ENCODE data around the gene WFDC10A.

Gene WFDC10A

GRCh38 chr20:45611054-45611453 is 18.5 kb upstream of the WFDC10A start:
- no peak for DNase-seq
- Histone ChIP-seq H3K4me3 (ENCODE audit: low read length) (no peak overlapping the region), H3K27me3 (replicated peaks; ENCODE audit: insufficient read depth, low read length) (no peaks in the 10 kb centered on the region), H3K9me2 (replicated peaks; ENCODE audit: insufficient read depth, low read length) (no peaks in the 10 kb centered on the region), H3K27ac (ENCODE audit: low read length) (no peak overlapping the region), H3K79me2 (ENCODE audit: low read length) (no peaks in the 10 kb centered on the region), H3K9me3 (replicated peaks; ENCODE audit: insufficient read depth, low read length) (no peaks in the 10 kb centered on the region), H3F3A (ENCODE audit: insufficient read depth, low read length) (no peaks in the 10 kb centered on the region), H4K20me1 (ENCODE audit: insufficient read depth, low read length) (no peaks in the 10 kb centered on the region), H2AFZ (ENCODE audit: low read length) (no peak overlapping the region), H3K4me1 (ENCODE audit: low read length) (no peaks in the 10 kb centered on the region), H3K9ac (ENCODE audit: low read length) (no peak overlapping the region), H3K36me3 (replicated peaks; ENCODE audit: insufficient read depth, low read length) (no peaks in the 10 kb centered on the region), H3K4me2 (ENCODE audit: low read depth, low read length) (no peak overlapping the region)
- TF ChIP-seq EZH2phosphoT487 (IDR thresholded peaks at IDR 0.05; ENCODE audit: low read length) (no peak), CTCF (IDR thresholded peaks at IDR 0.05; ENCODE audit: low read length) (no peak), EZH2 (optimal IDR thresholded peaks at IDR 0.05; ENCODE audit: low read depth, low read length) (no peak)

GRCh38 chr20:45612314-45612713 is 17.2 kb upstream of the WFDC10A start:
- H3K36me3 ChIP-seq (replicated peaks; ENCODE audit: insufficient read depth, low read length), result no peaks in the 10 kb centered on the region
- H4K20me1 ChIP-seq (ENCODE audit: insufficient read depth, low read length), result no peaks in the 10 kb centered on the region
- no peak overlapping the region for H3K27ac ChIP-seq (ENCODE audit: low read length)
- no peaks in the 10 kb centered on the region for H3F3A ChIP-seq (ENCODE audit: insufficient read depth, low read length)
- DNase-seq, result no peak
- no peaks in the 10 kb centered on the region for H3K9me2 ChIP-seq (replicated peaks; ENCODE audit: insufficient read depth, low read length)
- no peak overlapping the region for H3K4me3 ChIP-seq (ENCODE audit: low read length)
- H3K9me3 ChIP-seq (replicated peaks; ENCODE audit: insufficient read depth, low read length), result no peaks in the 10 kb centered on the region
- H3K9ac ChIP-seq (ENCODE audit: low read length), result no peak overlapping the region
- TF ChIP-seq CTCF (IDR thresholded peaks at IDR 0.05; ENCODE audit: low read length) (no peak), EZH2 (optimal IDR thresholded peaks at IDR 0.05; ENCODE audit: low read depth, low read length) (no peak), EZH2phosphoT487 (IDR thresholded peaks at IDR 0.05; ENCODE audit: low read length) (no peak)
- H3K4me1 ChIP-seq (ENCODE audit: low read length), result no peaks in the 10 kb centered on the region
- H2AFZ ChIP-seq (ENCODE audit: low read length), result no peak overlapping the region
- H3K79me2 ChIP-seq (ENCODE audit: low read length), result no peaks in the 10 kb centered on the region
- H3K27me3 ChIP-seq (replicated peaks; ENCODE audit: insufficient read depth, low read length), result no peaks in the 10 kb centered on the region
- no peak overlapping the region for H3K4me2 ChIP-seq (ENCODE audit: low read depth, low read length)

GRCh38 chr20:45617591-45617990 is 11.9 kb upstream of the WFDC10A start:
- Histone ChIP-seq H4K20me1 (ENCODE audit: insufficient read depth, low read length) (no peaks in the 10 kb centered on the region), H3K9me2 (replicated peaks; ENCODE audit: insufficient read depth, low read length) (no peaks in the 10 kb centered on the region), H3F3A (ENCODE audit: insufficient read depth, low read length) (no peaks in the 10 kb centered on the region), H3K27me3 (replicated peaks; ENCODE audit: insufficient read depth, low read length) (no peaks in the 10 kb centered on the region), H2AFZ (ENCODE audit: low read length) (no peak overlapping the region), H3K79me2 (ENCODE audit: low read length) (no peaks in the 10 kb centered on the region), H3K4me1 (ENCODE audit: low read length) (no peaks in the 10 kb centered on the region), H3K9me3 (replicated peaks; ENCODE audit: insufficient read depth, low read length) (no peaks in the 10 kb centered on the region), H3K36me3 (replicated peaks; ENCODE audit: insufficient read depth, low read length) (no peaks in the 10 kb centered on the region), H3K9ac (ENCODE audit: low read length) (no peak overlapping the region), H3K4me3 (ENCODE audit: low read length) (no peak overlapping the region), H3K27ac (ENCODE audit: low read length) (no peak overlapping the region), H3K4me2 (ENCODE audit: low read depth, low read length) (no peak overlapping the region)
- DNase-seq, result no peak
- TF ChIP-seq EZH2phosphoT487 (IDR thresholded peaks at IDR 0.05; ENCODE audit: low read length) (no peak), CTCF (IDR thresholded peaks at IDR 0.05; ENCODE audit: low read length) (no peak), EZH2 (optimal IDR thresholded peaks at IDR 0.05; ENCODE audit: low read depth, low read length) (no peak)
